Bronchial epithelial cell (primary cell): ENCODE data around the gene SCTR. TPM values are rescaled to one million over a fixed set of nuclear protein-coding genes. Genes with fewer than 3 reads are reported as not detected.

Experiments
- DNase-seq: peaks from one replicate; pipeline ENCODE4 v3.0.0-alpha.2; 2010; ENCODE audit warnings: low read depth
- FAIRE-seq: peaks from 2 replicates; lab custom pipeline; 2011; peaks lifted over from hg19 to GRCh38; lab: Jason Lieb, UNC
- H3K27me3 ChIP-seq: 2 replicates; pipeline ENCODE4 v1.5.1; 2011; ENCODE audit warnings: low read length; ENCODE audit not compliant: control insufficient read depth, insufficient read depth
- H3K36me3 ChIP-seq: 2 replicates; pipeline ENCODE4 v1.5.1; 2011; ENCODE audit warnings: low read length; ENCODE audit not compliant: control insufficient read depth, insufficient read depth
- H3K4me3 ChIP-seq: 2 replicates; pipeline ENCODE4 v1.5.1; 2011; ENCODE audit warnings: mild to moderate bottlenecking, low read depth, low read length, control low read depth
- CTCF ChIP-seq: IDR thresholded peaks from 2 replicates; pipeline ENCODE4 v1.5.1; 2011; ENCODE audit warnings: mild to moderate bottlenecking, moderate library complexity, low read length, control low read depth, inconsistent platforms; ENCODE audit not compliant: insufficient read depth, severe bottlenecking
- total RNA-seq: library from RNA; depleted of rRNA; stranded (reverse); fragments of >200 nt; gene quantifications from 2 replicates; pipeline ENCODE4 v1.2.1, GENCODE V29; 2014

The SCTR gene
- total RNA-seq, 1 donor from 2014 or later = not detected

GRCh38 chr2:119545754-119546446 lies 21.6 kb upstream of the SCTR start:
- Histone ChIP-seq H3K27me3 (peaks cover 2% of the 10 kb centered on the region), H3K36me3 (no peaks in the 10 kb centered on the region), H3K4me3 (no peak overlapping the region)
- FAIRE-seq = no peak
- no peak for TF ChIP-seq CTCF
- no peak for DNase-seq

- no peak overlapping the region for H3K4me3 ChIP-seq
- H3K27me3 ChIP-seq = peaks cover 2% of the 10 kb centered on the region
- DNase-seq (no peak), FAIRE-seq (no peak)
- no peaks in the 10 kb centered on the region for H3K36me3 ChIP-seq
- TF ChIP-seq CTCF = no peak
Measured at GRCh38 chr2:119544939-119545475, 20.7 kb upstream of the SCTR start.

GRCh38 chr2:119544075-119544938 lies 20.0 kb upstream of the SCTR start, which contains the start of gene CFAP221:
TSS of gene CFAP221 (plus strand) at chr2:119544449. CDS start at chr2:119546132, 1,683 bp downstream.
- peaks cover 2% of the 10 kb centered on the region for H3K27me3 ChIP-seq
- H3K36me3 ChIP-seq = no peaks in the 10 kb centered on the region
- no peak for TF ChIP-seq CTCF
- DNase-seq (peak; percentile 60), FAIRE-seq (no peak)
- H3K4me3 ChIP-seq = peak within 1 kb of the TSS; percentile 41

- H3K36me3 ChIP-seq = no peaks in the 10 kb centered on the region
- DNase-seq (no peak), FAIRE-seq (no peak)
- H3K27me3 ChIP-seq = peaks cover 2% of the 10 kb centered on the region
- no peak for TF ChIP-seq CTCF
- H3K4me3 ChIP-seq = no peak overlapping the region
Measured at GRCh38 chr2:119541476-119541875, 17.2 kb upstream of the SCTR start.

GRCh38 chr2:119537792-119538191 lies 13.5 kb upstream of the SCTR start:
- FAIRE-seq = no peak
- peaks cover 2% of the 10 kb centered on the region for H3K27me3 ChIP-seq

More at GRCh38 chr2:119537792-119538191, 13.5 kb upstream of the SCTR start:
- H3K4me3 ChIP-seq = no peak overlapping the region
- DNase-seq = no peak
- H3K36me3 ChIP-seq = no peaks in the 10 kb centered on the region
- no peak for TF ChIP-seq CTCF
